HFF-Myc (cell line): Measurements from ENCODE around the gene SMAD3.

Experiments used
- DNase-seq: peaks from one replicate; pipeline ENCODE4 v3.0.0-alpha.2; 2011; ENCODE audit warnings: low read depth; ENCODE audit errors: extremely low read depth
- H3K4me3 ChIP-seq: replicated peaks from 2 replicates; pipeline ENCODE4 v1.5.1; 2011; ENCODE audit warnings: low read depth, mild to moderate bottlenecking, control low read depth, low read length
- CTCF ChIP-seq: IDR thresholded peaks from 2 replicates; pipeline ENCODE4 v1.5.1; 2012; ENCODE audit warnings: mild to moderate bottlenecking, low read depth, low read length, control low read depth; ENCODE audit errors: missing control alignments

SMAD3 gene

DNA sequence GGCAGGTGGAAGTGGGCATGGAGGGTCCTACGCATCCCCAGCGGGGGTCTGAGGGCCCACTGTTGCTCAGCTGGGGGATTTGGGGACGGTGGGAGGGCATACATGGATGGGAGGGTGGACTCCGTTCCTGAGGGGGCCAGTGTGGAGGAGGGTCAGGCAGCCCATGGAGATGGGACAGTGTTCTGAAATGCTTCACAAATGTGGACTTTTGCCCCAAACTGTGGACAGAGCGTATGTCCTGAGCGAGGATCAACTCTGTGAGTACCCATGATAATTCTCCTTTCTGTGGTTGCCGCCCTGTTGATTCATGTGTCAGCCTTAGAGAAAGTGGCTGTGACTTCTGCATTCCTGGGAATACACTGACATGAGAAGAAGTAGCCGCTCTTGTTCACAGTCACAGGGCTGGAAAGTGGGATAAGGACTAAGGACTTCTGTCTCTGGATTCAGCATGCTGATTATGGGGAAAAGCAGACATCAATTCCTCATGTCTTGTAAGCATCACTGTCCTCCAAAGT lies 33.4 kb downstream of the SMAD3 start:
- DNase-seq: no peak
- peak overlapping the region; percentile 19 for H3K4me3 ChIP-seq
- TF ChIP-seq CTCF: no peak

- H3K4me3 ChIP-seq: no peak overlapping the region
- no peak for DNase-seq
Observed at GRCh38 chr15:67100124-67100791, 34.9 kb downstream of the SMAD3 start.

DNA sequence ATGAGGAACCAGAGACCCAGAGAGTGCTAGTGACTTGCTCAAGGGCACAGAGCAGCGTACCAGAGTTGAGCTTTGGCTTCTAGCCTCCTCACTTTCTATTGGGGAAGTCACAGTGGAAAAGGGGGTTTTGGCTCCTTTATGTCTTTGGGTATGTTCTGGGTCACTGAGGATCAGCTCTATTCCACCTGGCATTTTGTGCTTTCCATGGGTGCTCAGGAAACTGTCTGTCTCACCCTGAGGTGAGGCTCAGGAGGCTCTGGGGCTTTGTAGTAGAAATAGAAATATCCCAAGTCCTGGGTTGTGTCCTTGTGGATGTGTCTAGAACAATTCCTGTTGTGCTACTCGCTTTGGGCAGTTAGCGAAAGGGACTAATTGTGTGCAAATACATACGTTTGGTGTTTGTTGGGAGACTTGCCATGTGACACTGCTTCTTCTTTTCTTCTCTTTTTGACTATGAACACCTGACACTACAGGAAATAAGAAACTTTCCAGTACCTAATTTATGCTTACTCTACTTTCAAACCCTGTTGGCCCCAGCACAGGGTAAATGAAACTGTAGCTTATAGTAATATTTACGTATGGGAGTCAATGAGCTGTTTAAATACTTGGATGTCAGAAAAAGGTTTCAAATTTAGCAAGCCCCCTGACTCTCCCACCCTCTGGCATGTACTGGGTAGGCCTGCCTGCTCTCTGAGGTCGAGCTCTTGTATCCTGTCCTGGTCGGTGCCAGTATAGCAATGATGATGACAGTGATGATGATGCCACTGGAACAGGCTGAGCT lies 35.6 kb downstream of the SMAD3 start:
- no peak overlapping the region for H3K4me3 ChIP-seq
- no peak for TF ChIP-seq CTCF
- DNase-seq: no peak

More at GRCh38 chr15:67100124-67100791, 34.9 kb downstream of the SMAD3 start:
- TF ChIP-seq CTCF: no peak

- no peak for DNase-seq
- TF ChIP-seq CTCF: no peak
- H3K4me3 ChIP-seq: no peak overlapping the region
Observed at GRCh38 chr15:67101911-67102598, 36.7 kb downstream of the SMAD3 start.

- DNase-seq: no peak
- TF ChIP-seq CTCF: no peak
- H3K4me3 ChIP-seq: no peak overlapping the region
Observed at GRCh38 chr15:67102599-67102929, 37.2 kb downstream of the SMAD3 start.

DNA sequence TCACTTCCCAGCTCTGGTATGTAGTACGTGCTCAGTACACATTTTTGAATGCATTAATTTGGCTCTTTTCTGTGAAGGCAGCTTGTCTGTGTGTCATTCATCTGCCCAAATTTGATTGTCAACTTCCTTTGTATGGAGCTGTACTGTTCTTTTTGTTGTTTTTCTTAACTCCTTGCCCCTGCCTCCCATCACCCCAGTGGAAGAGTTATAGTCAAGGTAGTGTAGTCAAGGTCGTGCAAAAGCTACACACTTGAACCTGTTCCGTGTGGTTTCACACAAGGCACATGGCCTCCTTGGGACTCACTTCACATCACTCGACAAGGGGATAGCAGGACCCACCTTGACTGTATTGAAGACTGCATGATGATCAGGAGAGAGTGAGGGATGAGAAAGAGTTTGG lies 37.6 kb downstream of the SMAD3 start:
- H3K4me3 ChIP-seq: no peak overlapping the region
- DNase-seq: no peak
- no peak for TF ChIP-seq CTCF
